Muscle of leg (tissue), 11 donors: Measurements from ENCODE around the gene SUMO3. TPM values are rescaled to one million over a fixed set of nuclear protein-coding genes. Genes with fewer than 3 reads are reported as not detected.

Source experiments
- DNase-seq: peaks from one replicate; pipeline ENCODE4 v3.0.0; 2013
- H3K27ac ChIP-seq: one replicate; pipeline ENCODE4 v1.5.1; 2013; ENCODE audit warnings: mild to moderate bottlenecking, low read length, control low read depth
- H3K27me3 ChIP-seq: one replicate; pipeline ENCODE4 v1.6.1; 2013; ENCODE audit warnings: low read length; ENCODE audit not compliant: control insufficient read depth, insufficient read depth
- H3K36me3 ChIP-seq: one replicate; pipeline ENCODE4 v1.6.1; 2013; ENCODE audit warnings: low read length; ENCODE audit not compliant: control insufficient read depth, insufficient read depth
- H3K4me1 ChIP-seq: one replicate; pipeline ENCODE4 v1.6.1; 2013; ENCODE audit warnings: low read length; ENCODE audit not compliant: control insufficient read depth, insufficient read depth
- H3K4me3 ChIP-seq: one replicate; pipeline ENCODE4 v1.5.1; 2013; ENCODE audit warnings: low read length, control low read depth
- H3K9me3 ChIP-seq: replicated peaks from 2 replicates; pipeline ENCODE4 v1.6.1; 2013; ENCODE audit warnings: low read depth, low read length; ENCODE audit not compliant: control insufficient read depth
- WGBS: methylation state at CpG from one replicate; pipeline ENCODE4 v1.1.5; 2013; ENCODE audit warnings: missing lambda C conversion rate; ENCODE audit not compliant: insufficient coverage; 5-methylcytosine and 5-hydroxymethylcytosine counted together
- polyA plus RNA-seq, 8 donors: library from polyadenylated mRNA; unstranded; fragments of 120-200 nt; gene quantifications; one replicate each; pipeline versions ENCODE4 v1.2.1 to v1.2.3, GENCODE V29; 2013; ENCODE audit warnings: inconsistent platforms in 1 of 8, low replicate concordance in 1 of 8; ENCODE audit not compliant: insufficient read length in 8 of 8, insufficient read depth in 1 of 8
- total RNA-seq: library from RNA; stranded (reverse); fragments of 120-200 nt; gene quantifications from one replicate; pipeline ENCODE4 v1.2.4, GENCODE V29; 2013

SUMO3 gene
- total and polyA plus RNA-seq, 9 donors: 51.7 to 82.5 (median 72.0) TPM

DNA sequence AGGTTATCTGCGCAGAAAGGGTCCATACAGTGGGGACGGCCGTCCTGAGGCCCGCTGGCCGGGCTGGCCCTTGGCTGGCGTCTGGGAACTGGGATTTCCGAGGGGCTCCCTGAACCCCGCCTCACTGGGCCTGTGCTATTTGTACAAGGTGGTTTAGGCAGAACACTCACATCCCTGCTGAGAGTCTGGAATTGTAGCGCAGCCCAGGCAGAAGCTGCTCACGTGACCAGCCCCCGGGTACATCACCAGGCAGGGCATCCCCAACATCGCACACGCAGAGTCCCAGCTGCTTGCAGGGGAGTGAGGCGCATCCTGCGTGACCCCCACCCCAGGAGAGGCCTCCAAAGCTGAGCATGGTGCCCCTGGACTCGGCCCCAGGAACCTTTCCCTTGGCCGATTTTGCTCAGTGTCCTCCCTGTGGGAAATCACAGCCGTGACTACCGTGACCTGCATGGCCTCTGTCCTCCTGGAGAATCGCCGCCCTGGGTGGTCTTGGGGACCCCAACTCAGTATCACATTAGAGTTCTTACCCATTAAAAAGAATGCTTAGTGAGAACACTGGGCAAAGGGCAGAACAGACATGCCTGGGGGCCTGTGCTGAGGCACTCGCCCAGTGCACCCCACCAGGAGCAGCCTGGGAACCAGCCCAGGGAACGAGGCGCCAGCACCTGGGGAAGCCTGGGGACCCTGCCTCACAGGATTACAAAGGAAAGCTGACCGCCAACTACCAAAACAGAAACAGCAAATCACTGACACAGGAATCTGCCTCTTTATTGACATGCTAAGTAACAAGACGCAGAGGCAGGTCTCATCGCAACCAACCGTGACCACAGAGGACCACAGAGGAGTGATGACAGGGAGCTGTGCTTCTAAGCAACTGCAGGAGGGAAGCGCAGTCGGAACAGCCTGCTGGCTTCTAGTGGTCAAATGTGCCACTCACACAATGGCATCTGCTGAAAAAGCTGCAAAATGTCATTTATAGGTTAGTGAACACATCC, 49.7 kb downstream of the SUMO3 start:
- H3K27ac ChIP-seq: no peak overlapping the region
- 77% methylated on average over 29 of the region's 30 CpGs for WGBS
- H3K27me3 ChIP-seq: no peaks in the 10 kb centered on the region
- H3K4me1 ChIP-seq: peaks cover 6% of the 10 kb centered on the region
- no peaks in the 10 kb centered on the region for H3K9me3 ChIP-seq
- peaks cover 35% of the 10 kb centered on the region for H3K36me3 ChIP-seq
- no peak for DNase-seq
- H3K4me3 ChIP-seq: no peak overlapping the region

DNA sequence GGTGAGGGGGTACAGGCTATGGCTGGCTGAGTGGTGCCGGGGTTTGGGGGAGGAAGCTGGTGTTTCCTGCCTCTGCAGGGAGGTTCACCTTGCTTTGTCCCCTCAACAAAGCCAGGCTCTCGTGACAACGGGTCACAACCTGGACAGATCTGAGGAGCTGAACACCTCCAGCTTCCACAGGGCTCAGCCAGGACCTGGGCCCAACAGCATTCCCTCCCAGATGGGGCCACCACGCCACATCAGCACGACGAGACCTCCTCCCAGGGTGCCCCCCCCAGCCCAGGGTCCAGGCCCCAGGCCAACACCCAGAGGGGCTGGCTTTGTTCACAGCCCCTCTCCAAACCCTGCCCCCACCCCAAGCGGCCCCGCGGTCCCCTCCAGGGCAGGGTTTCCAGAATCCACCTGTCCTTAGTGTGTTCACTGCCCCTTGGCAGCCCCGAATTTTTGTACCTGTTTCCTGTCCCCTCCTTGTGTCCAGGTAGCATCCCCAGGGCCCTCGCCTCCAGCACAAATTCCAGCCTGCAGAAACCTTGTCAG, 51.0 kb downstream of the SUMO3 start:
- no peak overlapping the region for H3K27ac ChIP-seq
- H3K4me3 ChIP-seq: no peak overlapping the region
- peaks cover 27% of the 10 kb centered on the region for H3K36me3 ChIP-seq
- no peaks in the 10 kb centered on the region for H3K27me3 ChIP-seq
- no peaks in the 10 kb centered on the region for H3K9me3 ChIP-seq
- DNase-seq: no peak
- WGBS: 79% methylated on average over 10 of the region's 11 CpGs
- peaks cover 4% of the 10 kb centered on the region for H3K4me1 ChIP-seq

DNA sequence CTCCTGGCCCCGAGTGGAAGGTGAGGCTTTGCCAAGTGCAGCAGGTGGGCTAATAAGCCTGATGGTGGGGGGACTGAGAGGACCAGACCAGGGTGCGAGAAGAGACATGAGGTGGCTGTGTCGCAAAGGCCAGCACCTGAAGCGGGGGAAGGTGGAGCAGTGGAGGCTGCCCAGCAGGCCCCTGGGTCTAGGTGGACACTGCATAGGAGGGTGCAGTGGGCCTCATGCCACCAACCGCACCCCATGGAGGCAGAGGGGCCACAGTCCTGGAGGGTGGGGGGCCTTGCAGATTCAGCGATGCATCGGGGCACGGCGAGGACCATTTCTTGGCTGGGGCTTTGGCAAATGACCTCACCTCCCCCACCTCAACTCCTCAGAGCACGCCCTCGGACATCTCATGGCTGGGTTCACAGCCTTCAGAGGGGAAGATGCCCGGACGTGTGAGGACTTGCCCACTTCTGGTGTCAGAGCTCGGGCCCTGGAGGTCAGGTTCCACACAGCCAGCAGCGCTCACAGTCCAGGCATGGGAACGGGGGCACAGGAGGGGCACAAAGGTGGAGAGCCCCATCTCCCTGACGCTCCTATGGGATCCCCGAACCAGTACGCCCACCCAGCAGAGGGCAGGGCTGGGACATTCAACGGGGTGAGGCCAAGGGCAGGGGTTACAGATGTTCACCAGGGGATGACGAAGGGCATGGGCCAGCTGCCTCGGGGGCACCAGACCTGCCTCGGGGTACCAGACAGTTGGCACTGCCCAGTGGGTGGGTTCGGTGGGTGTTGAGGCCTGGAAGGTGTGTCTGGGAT, 51.6 kb downstream of the SUMO3 start:
- Histone ChIP-seq H3K9me3 (no peaks in the 10 kb centered on the region), H3K36me3 (peaks cover 21% of the 10 kb centered on the region), H3K4me1 (peaks cover 4% of the 10 kb centered on the region), H3K27me3 (no peaks in the 10 kb centered on the region), H3K4me3 (no peak overlapping the region), H3K27ac (no peak overlapping the region)
- DNase-seq: no peak
- WGBS: 76% methylated on average over 20 of the region's 24 CpGs

DNA sequence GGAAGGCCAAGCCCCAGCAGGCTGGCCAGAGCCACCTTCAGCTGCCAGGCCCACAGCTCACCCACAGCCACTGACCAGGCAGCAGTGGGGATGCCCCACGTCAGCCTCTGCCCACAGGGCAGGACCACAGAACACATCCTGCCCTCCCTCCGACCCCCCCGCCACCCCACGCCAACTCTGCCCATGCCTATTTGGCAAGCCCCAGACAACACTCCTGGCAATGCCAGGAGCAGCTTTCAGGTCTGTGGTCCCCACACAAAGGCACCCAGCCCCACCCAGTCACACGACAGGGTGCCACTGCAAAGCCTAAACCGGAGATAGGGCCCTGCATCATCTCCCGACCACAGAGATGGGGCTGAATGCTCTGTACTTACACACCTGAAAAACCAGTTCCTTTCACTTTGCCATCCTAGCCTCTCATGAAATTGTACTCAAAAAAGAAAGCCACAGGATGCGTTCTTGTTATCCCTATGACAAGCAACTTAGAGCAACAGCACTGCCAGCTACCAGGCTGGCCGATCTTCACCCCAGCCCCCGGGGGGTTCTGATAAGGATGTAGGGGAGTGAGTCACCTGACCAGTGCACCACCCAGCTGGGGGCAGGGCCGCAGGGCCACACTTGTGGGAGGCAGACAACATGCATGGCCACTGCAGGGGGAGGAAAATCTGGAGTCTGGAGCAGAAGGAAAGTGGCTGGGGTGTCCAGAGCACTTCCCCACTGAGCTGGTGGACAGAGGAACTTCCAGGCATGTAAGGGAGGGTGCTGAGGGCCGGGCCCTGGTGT, 52.4 kb downstream of the SUMO3 start:
- DNase-seq: no peak
- no peaks in the 10 kb centered on the region for H3K9me3 ChIP-seq
- whole genome bisulfite sequencing: 55% methylated on average over 11 of the region's 12 CpGs

DNA sequence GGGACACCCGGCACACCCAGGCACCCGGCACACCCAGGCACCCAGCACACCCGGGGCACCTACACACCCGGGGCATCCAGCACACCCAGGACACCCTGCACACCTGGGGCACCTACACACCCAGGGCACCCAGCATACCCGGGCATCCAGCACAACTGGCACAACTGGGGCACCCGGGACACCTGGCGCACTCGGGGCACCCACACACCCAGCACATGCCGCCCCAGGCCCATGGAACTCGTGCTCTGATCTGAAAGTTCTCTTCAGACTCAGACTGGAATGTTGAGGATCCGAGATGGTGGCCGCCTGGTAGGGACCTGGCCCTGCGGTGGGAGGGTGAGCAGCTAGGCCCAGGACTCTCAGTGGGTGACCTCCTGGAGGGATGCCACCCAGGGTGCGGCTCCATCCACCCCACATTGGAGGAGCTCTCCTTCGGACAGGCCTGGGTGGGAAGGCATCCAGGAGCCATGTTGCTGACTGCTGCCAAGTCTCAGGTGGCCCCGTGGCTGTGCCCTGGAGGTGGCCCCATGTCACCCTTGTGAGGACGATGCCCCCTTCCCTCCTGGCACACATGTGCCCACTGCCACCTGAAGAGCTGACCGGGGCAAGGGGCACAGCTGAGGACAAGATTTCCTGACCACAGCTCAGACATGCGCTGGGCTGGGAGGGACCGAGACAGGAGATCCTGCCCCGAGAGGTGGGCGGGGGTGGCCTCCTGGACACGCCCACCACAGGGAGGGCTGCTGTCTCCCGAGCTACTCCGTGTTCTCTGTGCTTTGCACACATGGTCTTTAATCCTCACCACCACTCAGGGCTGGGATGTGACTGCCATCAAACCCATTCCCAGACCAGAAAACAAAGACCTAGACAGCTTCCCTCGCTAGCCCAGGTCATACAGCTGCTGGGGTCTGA, 53.3 kb downstream of the SUMO3 start:
- DNase-seq: no peak
- Histone ChIP-seq H3K4me1 (peaks cover 10% of the 10 kb centered on the region), H3K27me3 (no peaks in the 10 kb centered on the region), H3K4me3 (no peak overlapping the region), H3K36me3 (peaks cover 12% of the 10 kb centered on the region), H3K9me3 (no peaks in the 10 kb centered on the region), H3K27ac (no peak overlapping the region)
- WGBS: 67% methylated on average over 20 of the region's 26 CpGs

More for the DNA sequence above, 52.4 kb downstream of the SUMO3 start:
- Histone ChIP-seq H3K4me3 (no peak overlapping the region), H3K4me1 (peaks cover 8% of the 10 kb centered on the region), H3K27ac (no peak overlapping the region), H3K36me3 (peaks cover 16% of the 10 kb centered on the region), H3K27me3 (no peaks in the 10 kb centered on the region)

DNA sequence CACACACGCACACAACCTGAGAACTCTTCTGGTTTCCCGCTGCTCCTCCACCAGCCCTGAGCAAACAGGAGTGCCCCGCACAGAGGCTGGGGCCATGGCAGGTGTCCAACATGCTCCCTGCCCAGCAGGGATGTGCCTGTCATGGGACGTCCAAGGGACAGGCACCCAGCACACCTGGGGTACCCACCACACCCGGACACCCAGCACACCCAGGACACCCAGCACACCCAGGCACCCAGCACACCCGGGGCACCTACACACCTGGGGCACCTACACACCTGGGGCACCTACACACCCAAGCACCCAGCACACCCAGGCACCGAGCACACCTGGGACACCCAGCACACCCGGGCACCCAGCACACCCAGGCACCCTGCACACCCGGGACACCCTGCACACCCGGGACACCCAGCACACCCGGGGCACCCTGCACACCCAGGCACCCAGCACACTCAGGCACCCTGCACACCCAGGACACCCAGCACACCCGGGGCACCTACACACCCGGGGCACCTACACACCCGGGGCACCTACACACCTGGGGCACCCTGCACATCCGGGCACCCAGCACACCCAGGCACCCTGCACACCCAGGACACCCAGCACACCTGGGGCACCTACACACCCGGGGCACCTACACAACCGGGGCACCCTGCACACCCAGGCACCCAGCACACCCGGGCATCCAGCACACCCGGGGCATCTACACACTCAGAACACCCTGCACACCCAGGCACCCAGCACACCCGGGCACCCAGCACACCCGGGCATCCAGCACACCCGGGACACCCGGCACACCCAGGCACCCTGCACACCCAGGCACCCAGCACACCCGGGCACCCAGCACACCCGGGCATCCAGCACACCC, 54.2 kb downstream of the SUMO3 start:
- 76% methylated on average over 13 of the region's 25 CpGs for WGBS
- DNase-seq: no peak
- no peak overlapping the region for H3K27ac ChIP-seq
- peaks cover 8% of the 10 kb centered on the region for H3K36me3 ChIP-seq
- H3K4me3 ChIP-seq: no peak overlapping the region
- no peaks in the 10 kb centered on the region for H3K27me3 ChIP-seq
- H3K9me3 ChIP-seq: no peaks in the 10 kb centered on the region
- peaks cover 10% of the 10 kb centered on the region for H3K4me1 ChIP-seq

DNA sequence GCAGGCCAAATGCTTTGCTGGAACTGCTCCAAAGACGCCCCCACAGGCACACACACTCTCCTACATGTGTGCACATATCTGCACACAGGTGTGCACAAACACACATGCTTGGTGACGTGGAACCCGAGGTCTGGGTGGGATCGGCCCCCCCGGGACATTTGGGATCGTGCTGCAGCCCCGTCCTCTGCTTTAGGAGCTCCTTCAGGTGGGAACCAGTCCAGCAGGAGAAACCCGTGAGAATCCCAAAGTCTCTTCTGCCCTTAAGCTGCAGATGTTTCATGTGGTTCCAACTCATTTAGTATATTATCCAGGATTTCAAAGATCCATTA, 54.8 kb downstream of the SUMO3 start:
- no peak overlapping the region for H3K4me3 ChIP-seq
- H3K9me3 ChIP-seq: no peaks in the 10 kb centered on the region
- WGBS: 54% methylated on average over 8 of the region's 8 CpGs
- H3K4me1 ChIP-seq: peaks cover 10% of the 10 kb centered on the region
- no peaks in the 10 kb centered on the region for H3K27me3 ChIP-seq
- peaks cover under 1% of the 10 kb centered on the region for H3K36me3 ChIP-seq
- DNase-seq: no peak
- H3K27ac ChIP-seq: no peak overlapping the region

DNA sequence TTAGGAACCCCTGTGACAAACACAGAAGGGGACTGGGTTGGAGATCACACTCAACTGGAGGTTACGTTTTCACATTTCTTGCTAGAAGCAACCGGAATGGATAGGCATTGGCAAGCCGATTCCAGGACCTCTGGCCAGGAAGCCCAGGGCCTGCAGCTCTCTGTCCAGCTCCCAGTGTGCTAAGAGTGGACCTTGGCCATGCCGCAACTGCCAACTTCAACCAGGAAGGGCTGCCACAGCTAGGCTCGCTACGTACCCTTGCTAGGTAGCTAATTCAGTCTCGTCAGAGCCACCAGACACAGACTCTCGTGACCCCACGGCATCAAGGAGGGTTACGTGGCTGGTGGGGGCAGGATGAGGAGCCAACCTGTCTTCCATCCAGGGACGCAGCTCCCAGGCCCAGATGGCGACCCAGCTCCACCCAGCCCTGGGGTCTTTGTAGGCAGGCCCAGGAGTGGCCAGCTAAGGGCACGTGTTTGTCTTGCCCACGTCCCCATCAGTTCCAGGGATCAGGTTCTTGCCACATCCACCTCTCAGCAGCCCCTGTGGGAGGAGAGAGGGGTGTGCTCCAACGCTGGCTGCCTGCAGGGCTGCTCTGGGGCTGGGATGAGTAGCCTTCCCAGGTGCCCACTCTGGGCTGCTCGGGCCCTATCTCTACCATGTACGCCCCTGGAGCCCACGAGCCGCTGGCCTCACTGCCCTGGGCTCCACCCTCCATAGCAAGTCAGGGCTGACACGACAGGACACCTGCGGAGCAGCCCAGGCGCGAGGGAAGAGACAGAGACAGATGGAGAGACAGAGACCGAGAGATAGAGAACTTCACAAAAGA, 55.4 kb downstream of the SUMO3 start:
- no peak overlapping the region for H3K27ac ChIP-seq
- WGBS: 83% methylated on average over 19 of the region's 24 CpGs
- no peak overlapping the region for H3K4me3 ChIP-seq
- no peaks in the 10 kb centered on the region for H3K36me3 ChIP-seq
- peaks cover 6% of the 10 kb centered on the region for H3K4me1 ChIP-seq
- DNase-seq: no peak
- no peaks in the 10 kb centered on the region for H3K9me3 ChIP-seq
- no peaks in the 10 kb centered on the region for H3K27me3 ChIP-seq
